CD4-positive, alpha-beta memory T cell (primary cell): Measurements from ENCODE around the gene TRAPPC3L. TPM values are rescaled to one million over a fixed set of nuclear protein-coding genes. Genes with fewer than 3 reads are reported as not detected.

ENCODE experiments used
- CTCF ChIA-PET: fragments of 350-600 bp; sonication (Branson Sonifier 250); formaldehyde crosslinking; loops from one replicate; lab custom pipeline; 2021; ENCODE audit warnings: inconsistent platforms; ENCODE audit not compliant: partially characterized antibody; lab: Charles Lee
- POLR2A ChIA-PET: fragments of 350-600 bp; sonication (Branson Sonifier 250); formaldehyde crosslinking; loops from one replicate; lab custom pipeline; 2021; ENCODE audit not compliant: partially characterized antibody; lab: Charles Lee
- DNase-seq, 5 donors: peaks; one replicate each; pipeline versions ENCODE4 v3.0.0 to v3.0.0-alpha.2; 2020 to 2022; ENCODE audit warnings: mixed read lengths in 1 of 5
- H3K27ac ChIP-seq: one replicate; pipeline ENCODE4 v1.7.0; 2013; ENCODE audit warnings: low read depth, low read length
- H3K27me3 ChIP-seq: 2 replicates; pipeline ENCODE4 v1.7.0; 2013; ENCODE audit warnings: mild to moderate bottlenecking, low read length, moderate library complexity; ENCODE audit not compliant: insufficient read depth
- H3K36me3 ChIP-seq: 2 replicates; pipeline ENCODE4 v1.7.0; 2013; ENCODE audit warnings: mild to moderate bottlenecking, low read length, moderate library complexity; ENCODE audit not compliant: insufficient read depth
- H3K4me1 ChIP-seq: 2 replicates; pipeline ENCODE4 v1.7.0; 2013; ENCODE audit warnings: mild to moderate bottlenecking, low read length, moderate library complexity; ENCODE audit not compliant: insufficient read depth
- H3K4me3 ChIP-seq, 2 donors: one replicate each; pipeline ENCODE4 v1.7.0; 2013; ENCODE audit warnings: low read length in 2 of 2, mild to moderate bottlenecking in 1 of 2
- H3K9me3 ChIP-seq, 2 donors: one replicate each; pipeline ENCODE4 v1.7.0; 2013; ENCODE audit warnings: low read length in 2 of 2, control low read depth in 1 of 2; ENCODE audit not compliant: control insufficient read depth in 1 of 2
- H3K27ac Mint-ChIP-seq, 7 donors: one replicate each; pipeline ENCODE4 v1.8.0; 2020 to 2021; ENCODE audit warnings: mixed read lengths in 7 of 7, mild to moderate bottlenecking in 6 of 7, inconsistent platforms in 3 of 7, moderate library complexity in 3 of 7
- H3K27me3 Mint-ChIP-seq, 2 donors: one replicate each; pipeline ENCODE4 v1.8.0; 2020 to 2021; ENCODE audit warnings: mixed read lengths in 2 of 2
- H3K36me3 Mint-ChIP-seq, 2 donors: one replicate each; pipeline ENCODE4 v1.8.0; 2020 to 2021; ENCODE audit warnings: mixed read lengths in 2 of 2, inconsistent platforms in 1 of 2, mild to moderate bottlenecking in 1 of 2
- H3K4me1 Mint-ChIP-seq, 4 donors: one replicate each; pipeline ENCODE4 v1.8.0; 2020 to 2021; ENCODE audit warnings: mixed read lengths in 4 of 4, mild to moderate bottlenecking in 1 of 4
- H3K4me3 Mint-ChIP-seq, 8 donors: one replicate each; pipeline ENCODE4 v1.8.0; 2020 to 2021; ENCODE audit warnings: mixed read lengths in 8 of 8, mild to moderate bottlenecking in 7 of 8, moderate library complexity in 6 of 8, inconsistent platforms in 3 of 8
- H3K9me3 Mint-ChIP-seq, 8 donors: one replicate each; pipeline ENCODE4 v1.8.0; 2020 to 2021; ENCODE audit warnings: mixed read lengths in 8 of 8, mild to moderate bottlenecking in 5 of 8, inconsistent platforms in 3 of 8, moderate library complexity in 1 of 8
- intact Hi-C: fragments of 100-400 bp; cut with micrococcal nuclease; formaldehyde crosslinking; loops from one replicate; pipeline ENCODE4 v1.15.1; 2023
- polyA plus RNA-seq, 2 donors: library from polyadenylated mRNA; unstranded; fragments of 300-500 nt; fragmentation: Illumina TruSeq; gene quantifications; one replicate each; pipeline ENCODE4 v1.2.3, GENCODE V29; 2021
- total RNA-seq, 2 experiments: library from RNA; stranded (reverse); gene quantifications; one replicate each; pipeline ENCODE4 v1.2.3, GENCODE V29; 2021

The TRAPPC3L gene
- total and polyA plus RNA-seq, 4 experiments from 2014 or later = not detected

DNA sequence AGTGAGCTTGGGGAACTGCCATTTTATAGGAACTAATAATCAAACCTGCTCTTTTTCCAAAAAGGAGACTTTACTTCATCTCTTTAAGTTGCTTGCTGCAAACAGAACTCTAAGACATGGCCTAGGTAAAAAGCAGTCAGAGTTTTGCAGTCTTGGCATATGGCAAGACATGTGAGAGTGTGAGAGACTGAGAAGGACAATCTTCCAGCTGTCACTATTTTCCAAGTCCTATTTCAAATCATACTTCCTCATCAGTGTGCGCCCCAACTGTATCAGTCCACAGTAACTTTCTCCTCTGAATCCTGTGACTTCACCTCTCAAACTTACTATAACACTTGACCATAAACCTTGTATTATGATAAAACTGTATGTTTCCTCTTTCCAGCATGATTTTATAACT lies 74.0 kb downstream of the TRAPPC3L start:
- Histone ChIP-seq H3K27ac (no peak overlapping the region), H3K36me3 (no peaks in the 10 kb centered on the region), H3K27me3 (no peaks in the 10 kb centered on the region), H3K4me1 (peaks cover 20% of the 10 kb centered on the region), H3K9me3 (no peaks in the 10 kb centered on the region), H3K4me3 (no peak overlapping the region)
- no peaks in the 10 kb centered on the region for H3K36me3 Mint-ChIP-seq
- CTCF ChIA-PET = no interaction called here
- H3K4me3 Mint-ChIP-seq = no peak overlapping the region
- intact Hi-C loops = no loop called here
- peaks cover 22 to 32% (median 26%) of the 10 kb centered on the region in 4 donors for H3K4me1 Mint-ChIP-seq
- POLR2A ChIA-PET = no interaction called here
- H3K27ac Mint-ChIP-seq = no peak overlapping the region
- no peaks in the 10 kb centered on the region for H3K9me3 Mint-ChIP-seq
- no peak for DNase-seq
- H3K27me3 Mint-ChIP-seq = peaks cover 1 to 2% of the 10 kb centered on the region in 2 donors

DNA sequence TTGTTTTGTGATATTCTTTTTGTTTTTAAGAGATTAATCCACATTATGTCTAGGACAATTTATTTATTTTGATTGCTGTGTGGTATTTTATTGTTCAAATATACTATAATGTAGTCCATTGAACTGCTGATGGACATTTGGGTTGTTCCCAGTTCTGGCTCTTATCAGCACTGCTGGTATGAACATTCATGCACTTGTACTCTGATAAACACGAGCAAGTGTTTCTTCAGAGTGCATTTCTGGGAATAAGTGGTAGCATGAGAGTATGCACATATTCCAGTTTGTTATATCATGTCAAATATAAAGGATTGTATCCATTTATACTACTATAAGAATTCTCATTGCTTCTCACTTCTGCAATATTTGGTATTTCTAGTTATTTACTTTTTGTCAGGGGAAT lies 77.2 kb downstream of the TRAPPC3L start:
- no peak for DNase-seq
- H3K4me3 Mint-ChIP-seq = no peak overlapping the region

DNA sequence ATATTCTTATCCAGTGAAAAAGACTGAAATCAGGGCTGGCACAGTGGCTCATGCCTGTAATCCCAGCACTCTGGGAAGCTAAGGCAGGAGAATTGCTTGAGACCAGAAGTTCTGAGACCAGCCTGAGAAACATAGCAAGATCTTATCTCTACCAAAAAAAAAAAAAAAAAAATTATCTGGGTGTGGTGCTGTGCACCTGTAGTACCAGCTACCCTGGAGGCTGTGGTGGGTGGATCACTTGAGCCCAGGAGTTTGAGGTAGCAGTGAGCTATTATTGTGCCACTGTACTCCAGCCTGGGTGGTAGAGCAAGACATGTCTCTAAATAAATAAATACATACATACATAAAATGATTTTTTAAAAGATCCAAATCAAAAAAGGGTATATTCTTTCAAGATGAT lies 78.0 kb downstream of the TRAPPC3L start:
- H3K27ac ChIP-seq = no peak overlapping the region
- Mint-ChIP-seq H3K36me3 (no peaks in the 10 kb centered on the region), H3K27me3 (peaks cover 4 to 10% of the 10 kb centered on the region in 2 donors), H3K27ac (peak overlapping the region in 5 of 7 donors; percentile 9 to 81 (median 46)), H3K4me3 (no peak overlapping the region), H3K4me1 (peaks cover 10 to 27% (median 23%) of the 10 kb centered on the region in 4 donors), H3K9me3 (no peaks in the 10 kb centered on the region)
- no peak overlapping the region for H3K4me3 ChIP-seq
- intact Hi-C loops = no loop called here
- ChIA-PET POLR2A (no interaction called here), CTCF (interaction anchor here (1.1 kb wide), 1 partner anchor 66 kb away, joined by 3 read pairs; no protein-coding TSS in a partner anchor)
- H3K27me3 ChIP-seq = no peaks in the 10 kb centered on the region
- H3K4me1 ChIP-seq = peaks cover 10% of the 10 kb centered on the region
- H3K36me3 ChIP-seq = no peaks in the 10 kb centered on the region
- DNase-seq = peak in 2 of 5 donors; percentile 24 to 31
- H3K9me3 ChIP-seq = no peaks in the 10 kb centered on the region

More for the DNA sequence above, 77.2 kb downstream of the TRAPPC3L start:
- Histone ChIP-seq H3K9me3 (no peaks in the 10 kb centered on the region), H3K27me3 (no peaks in the 10 kb centered on the region), H3K27ac (no peak overlapping the region), H3K36me3 (no peaks in the 10 kb centered on the region), H3K4me1 (peaks cover 8% of the 10 kb centered on the region), H3K4me3 (no peak overlapping the region)
- Mint-ChIP-seq H3K27ac (no peak overlapping the region), H3K36me3 (no peaks in the 10 kb centered on the region), H3K9me3 (no peaks in the 10 kb centered on the region), H3K27me3 (peaks cover 3 to 6% of the 10 kb centered on the region in 2 donors), H3K4me1 (peaks cover 9 to 22% (median 16%) of the 10 kb centered on the region in 4 donors)
- intact Hi-C loops = no loop called here
- POLR2A ChIA-PET = no interaction called here
- CTCF ChIA-PET = no interaction called here

DNA sequence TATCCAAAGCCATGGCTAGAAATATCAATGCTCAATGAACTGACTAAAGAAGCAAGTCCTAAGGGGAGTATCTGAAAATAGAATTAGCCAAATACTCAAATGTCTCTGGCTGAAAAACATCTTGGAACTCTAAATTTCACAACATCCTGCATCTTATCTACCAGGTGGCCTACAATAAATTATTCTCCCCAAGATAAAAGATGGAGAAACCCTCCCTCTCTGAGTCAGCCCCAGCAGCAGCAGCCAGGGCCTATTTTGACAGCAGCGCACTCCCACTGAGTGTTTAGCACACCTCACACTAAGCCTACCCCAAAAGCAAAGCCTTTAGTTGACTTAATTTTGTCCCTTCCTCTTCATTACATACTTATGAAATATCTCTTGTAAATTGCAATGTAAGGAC lies 78.4 kb downstream of the TRAPPC3L start:
- POLR2A ChIA-PET = no interaction called here
- Histone ChIP-seq H3K9me3 (no peaks in the 10 kb centered on the region), H3K4me1 (peaks cover 12% of the 10 kb centered on the region), H3K36me3 (no peaks in the 10 kb centered on the region), H3K4me3 (no peak overlapping the region), H3K27ac (no peak overlapping the region), H3K27me3 (no peaks in the 10 kb centered on the region)
- no peaks in the 10 kb centered on the region for H3K36me3 Mint-ChIP-seq
- peak overlapping the region in 1 of 8 donors; percentile 2 for H3K4me3 Mint-ChIP-seq
- H3K27me3 Mint-ChIP-seq = peaks cover 6 to 10% of the 10 kb centered on the region in 2 donors
- DNase-seq = no peak
- peak overlapping the region in 5 of 7 donors; percentile 18 to 90 (median 54) for H3K27ac Mint-ChIP-seq
- H3K9me3 Mint-ChIP-seq = no peaks in the 10 kb centered on the region
- peaks cover 10 to 28% (median 24%) of the 10 kb centered on the region in 4 donors for H3K4me1 Mint-ChIP-seq
- CTCF ChIA-PET = interaction anchor here (1.1 kb wide), 1 partner anchor 67 kb away, joined by 3 read pairs; no protein-coding TSS in a partner anchor
- intact Hi-C loops = no loop called here

DNA sequence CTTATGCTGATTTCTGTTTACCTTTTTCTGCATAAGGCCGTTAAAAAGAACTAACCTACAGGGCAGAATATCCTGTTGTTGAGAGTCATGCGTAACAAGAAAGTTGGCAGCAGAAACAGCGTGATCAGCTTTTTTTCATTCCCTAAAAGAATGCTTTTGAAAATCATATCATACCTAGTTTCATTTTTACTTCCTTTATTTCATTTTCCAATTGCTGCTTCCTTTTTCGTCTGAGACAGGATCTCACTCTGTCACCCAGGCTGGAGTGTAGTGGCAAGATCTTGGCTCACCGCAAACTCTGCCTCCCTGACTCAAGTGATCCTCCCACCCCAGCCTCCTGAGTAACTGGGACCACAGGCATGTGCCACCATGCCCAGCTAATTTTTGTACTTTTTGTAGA lies 80.2 kb downstream of the TRAPPC3L start:
- DNase-seq = no peak
- peaks cover 14 to 40% (median 35%) of the 10 kb centered on the region in 4 donors for H3K4me1 Mint-ChIP-seq
- H3K4me3 Mint-ChIP-seq = peak overlapping the region in 1 of 8 donors; percentile 35
- peaks cover 10 to 12% of the 10 kb centered on the region in 2 donors for H3K27me3 Mint-ChIP-seq
- H3K4me3 ChIP-seq = no peak overlapping the region
- H3K4me1 ChIP-seq = peaks cover 20% of the 10 kb centered on the region
- H3K36me3 Mint-ChIP-seq = no peaks in the 10 kb centered on the region
- no peaks in the 10 kb centered on the region for H3K36me3 ChIP-seq
- H3K27me3 ChIP-seq = no peaks in the 10 kb centered on the region
- intact Hi-C loops = no loop called here
- H3K27ac ChIP-seq = no peak overlapping the region
- peak overlapping the region in 4 of 7 donors; percentile 37 to 77 (median 52) for H3K27ac Mint-ChIP-seq
- no peaks in the 10 kb centered on the region for H3K9me3 Mint-ChIP-seq
- ChIA-PET POLR2A (no interaction called here), CTCF (no interaction called here)
- no peaks in the 10 kb centered on the region for H3K9me3 ChIP-seq

DNA sequence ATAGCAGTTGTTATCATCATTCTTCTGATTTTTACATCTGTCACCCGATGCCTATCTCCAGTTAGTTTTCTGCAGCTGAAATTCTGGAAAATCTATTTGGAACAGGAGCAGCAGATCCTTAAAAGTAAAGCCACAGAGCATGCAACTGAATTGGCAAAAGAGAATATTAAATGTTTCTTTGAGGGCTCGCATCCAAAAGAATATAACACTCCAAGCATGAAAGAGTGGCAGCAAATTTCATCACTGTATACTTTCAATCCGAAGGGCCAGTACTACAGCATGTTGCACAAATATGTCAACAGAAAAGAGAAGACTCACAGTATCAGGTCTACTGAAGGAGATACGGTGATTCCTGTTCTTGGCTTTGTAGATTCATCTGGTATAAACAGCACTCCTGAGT lies 82.2 kb downstream of the TRAPPC3L start:
- Histone ChIP-seq H3K9me3 (no peaks in the 10 kb centered on the region), H3K36me3 (no peaks in the 10 kb centered on the region), H3K27me3 (no peaks in the 10 kb centered on the region), H3K4me1 (peaks cover 20% of the 10 kb centered on the region), H3K4me3 (no peak overlapping the region), H3K27ac (no peak overlapping the region)
- no peaks in the 10 kb centered on the region for H3K36me3 Mint-ChIP-seq
- peaks cover 14 to 40% (median 38%) of the 10 kb centered on the region in 4 donors for H3K4me1 Mint-ChIP-seq
- peaks cover 0 to 3% (median 0%) of the 10 kb centered on the region in 8 donors for H3K9me3 Mint-ChIP-seq
- intact Hi-C loops = no loop called here
- ChIA-PET CTCF (no interaction called here), POLR2A (no interaction called here)
- H3K4me3 Mint-ChIP-seq = peak overlapping the region in 6 of 8 donors; percentile 7 to 82 (median 77)
- H3K27me3 Mint-ChIP-seq = peaks cover 8 to 17% of the 10 kb centered on the region in 2 donors
- no peak for DNase-seq
- H3K27ac Mint-ChIP-seq = no peak overlapping the region

DNA sequence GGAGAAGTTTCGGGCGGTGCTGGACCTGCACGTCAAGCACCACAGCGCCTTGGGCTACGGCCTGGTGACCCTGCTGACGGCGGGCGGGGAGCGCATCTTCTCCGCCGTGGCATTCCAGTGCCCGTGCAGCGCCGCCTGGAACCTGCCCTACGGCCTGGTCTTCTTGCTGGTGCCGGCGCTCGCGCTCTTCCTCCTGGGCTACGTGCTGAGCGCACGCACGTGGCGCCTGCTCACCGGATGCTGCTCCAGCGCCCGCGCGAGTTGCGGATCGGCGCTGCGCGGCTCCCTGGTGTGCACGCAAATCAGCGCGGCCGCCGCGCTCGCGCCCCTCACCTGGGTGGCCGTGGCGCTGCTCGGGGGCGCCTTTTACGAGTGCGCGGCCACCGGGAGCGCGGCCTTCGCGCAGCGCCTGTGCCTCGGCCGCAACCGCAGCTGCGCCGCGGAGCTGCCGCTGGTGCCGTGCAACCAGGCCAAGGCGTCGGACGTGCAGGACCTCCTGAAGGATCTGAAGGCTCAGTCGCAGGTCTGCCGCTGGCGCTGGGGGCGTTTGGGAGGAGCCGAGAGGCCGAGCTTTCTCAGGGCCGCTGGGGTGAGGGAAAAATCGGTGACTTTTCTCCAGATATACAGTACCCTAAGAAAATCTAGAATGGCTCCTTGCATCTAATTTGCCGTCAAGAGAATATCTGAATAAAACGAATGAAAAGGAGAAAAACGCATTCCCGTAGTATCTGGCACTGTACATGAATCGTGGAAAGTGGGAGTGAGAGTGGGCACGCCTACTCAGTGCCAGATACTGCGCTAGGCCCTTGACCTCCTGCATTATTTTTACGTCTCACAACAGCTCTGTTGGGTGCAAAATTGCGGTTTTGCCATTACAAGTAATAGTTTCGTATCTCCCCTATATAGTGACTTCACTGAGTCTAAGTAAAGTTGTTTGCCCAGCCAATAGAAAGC lies 83.3 kb downstream of the TRAPPC3L start:
- Mint-ChIP-seq H3K4me1 (peaks cover 12 to 37% (median 34%) of the 10 kb centered on the region in 4 donors), H3K27ac (peak overlapping the region in 6 of 7 donors; percentile 14 to 87 (median 68))
- POLR2A ChIA-PET = no interaction called here

More for the DNA sequence above, 83.3 kb downstream of the TRAPPC3L start:
- Histone ChIP-seq H3K4me3 (peak overlapping the region; percentile 26 to 54), H3K4me1 (peaks cover 14% of the 10 kb centered on the region), H3K27ac (no peak overlapping the region), H3K36me3 (no peaks in the 10 kb centered on the region), H3K27me3 (no peaks in the 10 kb centered on the region), H3K9me3 (no peaks in the 10 kb centered on the region)
- CTCF ChIA-PET = no interaction called here
- peak; percentile 46 to 68 (median 60) for DNase-seq
- peak overlapping the region; percentile 72 to 87 (median 82) for H3K4me3 Mint-ChIP-seq
- intact Hi-C loops = no loop called here
- no peaks in the 10 kb centered on the region for H3K36me3 Mint-ChIP-seq
- H3K27me3 Mint-ChIP-seq = peaks cover 10 to 17% of the 10 kb centered on the region in 2 donors
- H3K9me3 Mint-ChIP-seq = peaks cover 0 to 3% (median 0%) of the 10 kb centered on the region in 8 donors
